WERI-Rb-1 (cell line): ENCODE data around the gene SHROOM4.

ENCODE experiments used
- DNase-seq: peaks from one replicate; pipeline ENCODE4 v3.0.0-alpha.2; 2020
- H3K27ac ChIP-seq: fragments of 250-450 bp; sonication (Bioruptor Pico); 2 replicates; pipeline ENCODE4 v1.5.1; 2020; ENCODE audit warnings: mild to moderate bottlenecking, moderate library complexity
- H3K27me3 ChIP-seq: fragments of 250-450 bp; sonication (Bioruptor Pico); 2 replicates; pipeline ENCODE4 v1.5.1; 2021; ENCODE audit warnings: mild to moderate bottlenecking, low read depth, moderate library complexity; ENCODE audit not compliant: insufficient read depth, severe bottlenecking
- H3K36me3 ChIP-seq: fragments of 250-450 bp; sonication (Bioruptor Pico); 2 replicates; pipeline ENCODE4 v1.5.1; 2020; ENCODE audit warnings: mild to moderate bottlenecking, moderate library complexity
- H3K4me3 ChIP-seq: 2 replicates; pipeline ENCODE4 v1.5.1; 2011; ENCODE audit warnings: low read depth, mild to moderate bottlenecking, control low read depth, low read length
- H3K9me3 ChIP-seq: fragments of 250-450 bp; sonication (Bioruptor Pico); 2 replicates; pipeline ENCODE4 v1.5.1; 2021; ENCODE audit warnings: mild to moderate bottlenecking, moderate library complexity; ENCODE audit not compliant: severe bottlenecking
- TF ChIP-seq, protein P1 (sequence below): IDR thresholded peaks from 2 replicates; pipeline ENCODE4 v1.5.1; 2011; ENCODE audit warnings: low read depth, mild to moderate bottlenecking, control low read depth, inconsistent platforms, low read length

Gene SHROOM4

DNA sequence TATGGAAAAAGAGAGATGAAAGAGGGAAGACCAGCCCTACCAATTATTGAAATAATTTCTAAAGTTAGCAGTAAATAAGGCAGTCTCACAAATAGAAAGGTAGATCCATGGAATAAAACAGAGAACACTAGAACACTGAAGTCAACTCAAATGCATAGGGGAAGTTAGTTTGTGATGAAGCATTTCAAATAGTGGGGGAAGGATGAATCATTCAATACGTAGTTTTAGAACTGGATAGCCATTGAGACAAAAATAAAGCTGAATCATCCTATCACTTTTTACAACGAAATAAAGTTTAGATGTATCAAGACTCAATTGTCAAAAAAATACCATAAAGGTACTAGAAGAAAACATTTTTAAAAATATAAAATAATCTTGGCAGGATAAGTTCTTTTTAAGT is 200.1 kb downstream of the SHROOM4 start:
- Histone ChIP-seq H3K36me3 (no peaks in the 10 kb centered on the region), H3K27ac (no peak overlapping the region), H3K4me3 (no peak overlapping the region), H3K9me3 (no peaks in the 10 kb centered on the region), H3K27me3 (peaks cover 32% of the 10 kb centered on the region)
- TF ChIP-seq, protein P1, sequence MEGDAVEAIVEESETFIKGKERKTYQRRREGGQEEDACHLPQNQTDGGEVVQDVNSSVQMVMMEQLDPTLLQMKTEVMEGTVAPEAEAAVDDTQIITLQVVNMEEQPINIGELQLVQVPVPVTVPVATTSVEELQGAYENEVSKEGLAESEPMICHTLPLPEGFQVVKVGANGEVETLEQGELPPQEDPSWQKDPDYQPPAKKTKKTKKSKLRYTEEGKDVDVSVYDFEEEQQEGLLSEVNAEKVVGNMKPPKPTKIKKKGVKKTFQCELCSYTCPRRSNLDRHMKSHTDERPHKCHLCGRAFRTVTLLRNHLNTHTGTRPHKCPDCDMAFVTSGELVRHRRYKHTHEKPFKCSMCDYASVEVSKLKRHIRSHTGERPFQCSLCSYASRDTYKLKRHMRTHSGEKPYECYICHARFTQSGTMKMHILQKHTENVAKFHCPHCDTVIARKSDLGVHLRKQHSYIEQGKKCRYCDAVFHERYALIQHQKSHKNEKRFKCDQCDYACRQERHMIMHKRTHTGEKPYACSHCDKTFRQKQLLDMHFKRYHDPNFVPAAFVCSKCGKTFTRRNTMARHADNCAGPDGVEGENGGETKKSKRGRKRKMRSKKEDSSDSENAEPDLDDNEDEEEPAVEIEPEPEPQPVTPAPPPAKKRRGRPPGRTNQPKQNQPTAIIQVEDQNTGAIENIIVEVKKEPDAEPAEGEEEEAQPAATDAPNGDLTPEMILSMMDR = no peak
- DNase-seq = no peak

DNA sequence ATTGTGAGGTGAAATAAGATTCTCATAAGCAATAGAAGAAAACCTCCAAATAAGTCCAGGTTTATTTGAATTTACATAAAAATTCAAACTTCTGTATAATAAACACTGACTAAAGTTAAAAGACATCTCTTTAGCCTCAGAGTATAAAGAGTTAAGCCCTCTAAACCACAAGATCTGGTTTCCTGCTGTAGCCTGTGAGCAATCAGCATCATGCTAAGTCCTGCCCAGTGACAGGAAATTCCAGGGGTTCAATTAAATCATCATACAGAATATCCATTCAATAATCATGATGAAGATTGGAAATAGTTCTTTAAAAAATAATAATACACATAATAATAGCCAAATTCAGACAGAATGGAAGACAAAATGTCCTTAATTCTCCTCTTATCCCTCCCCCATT is 204.2 kb downstream of the SHROOM4 start:
- Histone ChIP-seq H3K4me3 (no peak overlapping the region), H3K27me3 (peaks cover 10% of the 10 kb centered on the region), H3K9me3 (no peaks in the 10 kb centered on the region), H3K27ac (no peak overlapping the region), H3K36me3 (no peaks in the 10 kb centered on the region)
- TF ChIP-seq, protein P1 = no peak
- no peak for DNase-seq

DNA sequence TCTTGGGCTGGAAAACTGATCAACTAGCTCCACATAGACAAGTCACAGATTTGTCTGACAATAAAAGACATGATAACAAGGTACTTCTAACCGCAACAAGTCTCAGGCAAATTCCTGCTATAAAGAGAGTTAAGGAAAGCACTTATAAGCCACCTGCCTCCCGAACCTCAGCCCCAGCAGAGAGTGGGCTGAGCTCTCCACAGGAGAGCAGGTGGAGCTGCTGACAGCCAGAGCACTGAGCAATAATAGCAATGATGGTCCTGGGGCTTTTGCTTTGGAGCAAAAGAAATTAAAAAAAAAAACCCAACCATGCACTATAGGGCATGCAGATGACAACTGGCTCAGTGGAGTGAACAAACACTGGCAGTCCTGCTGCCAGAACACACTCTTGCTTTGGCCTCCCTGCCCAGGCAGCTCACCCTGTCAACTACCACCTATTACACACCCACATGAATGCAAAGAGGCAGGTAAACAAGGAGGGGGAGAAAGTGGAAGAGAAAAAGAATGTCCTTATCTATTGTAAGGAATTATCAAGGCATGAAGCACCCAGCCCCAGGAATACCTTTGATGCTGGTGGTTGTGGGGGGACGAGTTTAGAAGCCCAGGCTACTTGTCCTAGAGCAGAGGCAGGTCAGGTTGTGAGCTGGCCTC is 207.6 kb downstream of the SHROOM4 start:
- no peak for DNase-seq
- no peaks in the 10 kb centered on the region for H3K36me3 ChIP-seq
- H3K9me3 ChIP-seq = no peaks in the 10 kb centered on the region
- H3K27ac ChIP-seq = no peak overlapping the region
- TF ChIP-seq, protein P1 = no peak
- H3K27me3 ChIP-seq = peaks cover 21% of the 10 kb centered on the region
- no peak overlapping the region for H3K4me3 ChIP-seq

DNA sequence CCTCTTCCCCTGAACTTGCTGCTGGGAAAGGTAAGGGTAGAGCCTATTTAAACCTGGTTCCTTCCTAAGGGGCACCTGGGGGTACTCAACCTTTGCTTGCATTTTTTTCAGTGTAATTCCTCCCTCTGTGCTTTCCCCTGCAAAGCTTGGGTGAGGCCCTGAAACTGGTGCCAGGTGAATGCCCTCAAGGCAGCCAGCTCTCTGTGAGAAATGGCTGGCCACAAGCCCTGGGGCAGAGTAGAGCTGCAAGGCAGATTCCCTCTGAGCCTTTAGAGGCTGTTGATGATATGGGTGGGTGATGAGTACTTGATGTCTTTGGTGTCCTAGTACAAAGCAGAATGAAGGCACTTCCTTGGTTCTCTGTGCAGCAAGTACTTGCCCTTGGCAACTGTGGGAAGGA is 217.9 kb downstream of the SHROOM4 start:
- no peak for DNase-seq
- Histone ChIP-seq H3K9me3 (no peaks in the 10 kb centered on the region), H3K27ac (no peak overlapping the region), H3K36me3 (no peaks in the 10 kb centered on the region), H3K4me3 (no peak overlapping the region), H3K27me3 (peaks cover 14% of the 10 kb centered on the region)
- TF ChIP-seq, protein P1 = no peak

DNA sequence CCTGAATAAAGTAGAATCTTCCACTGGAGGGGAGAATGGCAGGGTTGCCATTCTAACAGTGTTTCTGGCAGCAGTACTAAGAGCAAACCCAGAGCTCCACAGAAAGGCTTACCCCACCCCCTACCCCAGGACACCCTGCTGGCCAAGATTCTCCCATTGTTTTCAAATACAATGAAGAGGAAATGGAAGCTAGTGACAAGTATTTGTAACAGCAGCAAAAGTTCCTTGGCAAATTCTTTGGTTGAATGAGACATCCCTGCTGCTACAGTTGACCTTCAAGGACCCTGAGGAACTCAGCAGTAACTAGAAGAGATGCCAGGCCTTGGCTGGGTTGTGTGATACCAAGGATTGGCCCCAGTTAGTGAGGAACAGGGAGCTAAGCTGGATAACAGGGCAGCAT is 219.2 kb downstream of the SHROOM4 start:
- H3K9me3 ChIP-seq = no peaks in the 10 kb centered on the region
- H3K36me3 ChIP-seq = no peaks in the 10 kb centered on the region
- H3K27ac ChIP-seq = no peak overlapping the region
- no peak overlapping the region for H3K4me3 ChIP-seq
- TF ChIP-seq, protein P1 = no peak
- no peak for DNase-seq
- peaks cover 26% of the 10 kb centered on the region for H3K27me3 ChIP-seq

DNA sequence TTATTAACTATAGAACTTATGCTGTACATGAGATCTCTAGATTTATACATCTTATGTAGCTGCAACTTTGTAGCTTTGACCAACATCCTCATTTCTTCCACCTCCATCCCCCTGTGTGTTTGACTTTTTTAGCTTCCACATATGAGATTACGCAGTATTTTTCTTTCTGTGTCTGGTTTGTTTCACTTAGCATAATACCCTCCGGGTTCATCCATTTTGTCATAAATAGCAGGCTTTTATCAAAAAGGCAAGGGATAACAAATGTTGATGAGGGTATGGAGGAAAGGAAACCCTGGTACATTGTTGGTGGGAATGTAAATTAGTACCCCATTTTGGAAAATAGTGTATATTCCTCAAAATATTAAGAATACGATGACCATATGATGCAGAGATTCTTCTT is 227.0 kb downstream of the SHROOM4 start:
- Histone ChIP-seq H3K4me3 (no peak overlapping the region), H3K36me3 (no peaks in the 10 kb centered on the region)
- no peak for DNase-seq

More for the DNA sequence above, 227.0 kb downstream of the SHROOM4 start:
- Histone ChIP-seq H3K27ac (no peak overlapping the region), H3K9me3 (no peaks in the 10 kb centered on the region), H3K27me3 (peaks cover 33% of the 10 kb centered on the region)
- TF ChIP-seq, protein P1 = no peak
